IMR-90 (cell line): ENCODE results near the gene EFNB2. TPM values are rescaled to one million over a fixed set of nuclear protein-coding genes. Genes with fewer than 3 reads are reported as not detected.

ENCODE experiments used
- ATAC-seq: fragments of 200-7000 bp; cut with Tn5 transposase; 2 replicates; pipeline ENCODE4 v1.9.1; 2020; ENCODE audit warnings: low read depth, mild to moderate bottlenecking, moderate library complexity
- BruUV-seq: library from RNA; stranded (reverse); fragments of 400-500 nt; replicated peaks from 2 replicates; lab custom pipeline; 2021; lab: Mats Ljungman, UMichigan
- CTCF ChIA-PET: fragments of 300-600 bp; formaldehyde crosslinking; extraction: SDS; loops from one replicate; lab custom pipeline; 2021; ENCODE audit warnings: antibody characterized with exemption; lab: Yijun Ruan, JAX
- POLR2A ChIA-PET: fragments of 300-600 bp; sonication (Branson Sonifier 250); formaldehyde crosslinking; loops from one replicate; lab custom pipeline; 2022; ENCODE audit warnings: antibody characterized with exemption; ENCODE audit not compliant: unreplicated experiment; lab: Charles Lee
- DNase-seq: peaks from one replicate; pipeline ENCODE4 v3.0.0; 2013
- H2AFZ ChIP-seq: replicated peaks from 2 replicates; pipeline ENCODE3; 2013; ENCODE audit warnings: low read length, mild to moderate bottlenecking; ENCODE audit not compliant: poor library complexity
- H2AK5ac ChIP-seq: 2 replicates; pipeline ENCODE4 v1.6.1; 2013; ENCODE audit warnings: low read depth, low read length, inconsistent platforms
- H2AK9ac ChIP-seq: replicated peaks from 2 replicates; pipeline ENCODE3; 2013; ENCODE audit warnings: mild to moderate bottlenecking, low read depth, low read length, moderate library complexity; ENCODE audit not compliant: poor library complexity
- H2BK120ac ChIP-seq: 2 replicates; pipeline ENCODE4 v1.6.1; 2013; ENCODE audit warnings: low read depth, low read length, inconsistent platforms
- H2BK15ac ChIP-seq: 3 replicates; pipeline ENCODE4 v1.6.1; 2013; ENCODE audit warnings: low read depth, low read length, inconsistent platforms
- H2BK20ac ChIP-seq: 2 replicates; pipeline ENCODE4 v1.6.1; 2013; ENCODE audit warnings: low read depth, mild to moderate bottlenecking, inconsistent platforms, low read length, moderate library complexity
- H2BK5ac ChIP-seq: 2 replicates; pipeline ENCODE4 v1.6.1; 2013; ENCODE audit warnings: mild to moderate bottlenecking, low read depth, low read length, inconsistent platforms; ENCODE audit not compliant: poor library complexity, severe bottlenecking
- H3K14ac ChIP-seq: replicated peaks from 2 replicates; pipeline ENCODE4 v1.6.1; 2013; ENCODE audit warnings: low read depth, low read length, inconsistent platforms
- H3K18ac ChIP-seq: 2 replicates; pipeline ENCODE4 v1.6.1; 2013; ENCODE audit warnings: low read depth, low read length, control low read depth
- H3K23ac ChIP-seq: 2 replicates; pipeline ENCODE4 v1.6.1; 2013; ENCODE audit warnings: low read depth, low read length, inconsistent platforms
- H3K27ac ChIP-seq: 2 replicates; pipeline ENCODE4 v1.5.1; 2013; ENCODE audit warnings: mild to moderate bottlenecking, control low read depth, low read length; ENCODE audit not compliant: insufficient read depth
- H3K27me3 ChIP-seq: 2 replicates; pipeline ENCODE4 v1.6.1; 2013; ENCODE audit warnings: low read length; ENCODE audit not compliant: control insufficient read depth, insufficient read depth
- H3K36me3 ChIP-seq: 2 replicates; pipeline ENCODE4 v1.6.1; 2013; ENCODE audit warnings: low read length, mixed read lengths; ENCODE audit not compliant: control insufficient read depth, insufficient read depth
- H3K4ac ChIP-seq: 2 replicates; pipeline ENCODE4 v1.6.1; 2013; ENCODE audit warnings: low read depth, low read length, inconsistent platforms
- H3K4me1 ChIP-seq: 2 replicates; pipeline ENCODE4 v1.6.1; 2013; ENCODE audit warnings: low read length, mixed read lengths; ENCODE audit not compliant: control insufficient read depth, insufficient read depth
- H3K4me2 ChIP-seq: 2 replicates; pipeline ENCODE4 v1.6.1; 2013; ENCODE audit warnings: low read depth, mild to moderate bottlenecking, control low read depth, low read length, moderate library complexity
- H3K4me3 ChIP-seq: 2 replicates; pipeline ENCODE4 v1.5.1; 2013; ENCODE audit warnings: low read depth, mild to moderate bottlenecking, control low read depth, low read length, moderate library complexity; ENCODE audit not compliant: insufficient read depth
- H3K56ac ChIP-seq: 2 replicates; pipeline ENCODE4 v1.6.1; 2013; ENCODE audit warnings: low read length, inconsistent platforms; ENCODE audit not compliant: insufficient read depth; ENCODE audit errors: extremely low read depth
- H3K79me1 ChIP-seq, 2 experiments: 2 replicates each; pipeline ENCODE4 v1.6.1; 2013; ENCODE audit warnings: low read length in 2 of 2, inconsistent platforms in 1 of 2, low read depth in 1 of 2
- H3K9ac ChIP-seq: 2 replicates; pipeline ENCODE4 v1.6.1; 2013; ENCODE audit warnings: low read depth, low read length, control low read depth
- H3K9me1 ChIP-seq: 2 replicates; pipeline ENCODE4 v1.6.1; 2013; ENCODE audit warnings: low read length, inconsistent platforms; ENCODE audit not compliant: insufficient read depth
- H3K9me3 ChIP-seq: 2 replicates; pipeline ENCODE4 v1.6.1; 2013; ENCODE audit warnings: low read length; ENCODE audit not compliant: control insufficient read depth, insufficient read depth
- H4K20me1 ChIP-seq: 2 replicates; pipeline ENCODE4 v1.6.1; 2013; ENCODE audit warnings: low read length, inconsistent platforms; ENCODE audit not compliant: insufficient read depth
- H4K5ac ChIP-seq: 2 replicates; pipeline ENCODE4 v1.6.1; 2013; ENCODE audit warnings: mild to moderate bottlenecking, low read depth, low read length, control low read depth
- H4K8ac ChIP-seq, 2 experiments: 2 replicates each; pipeline ENCODE4 v1.6.1; 2013; ENCODE audit warnings: low read depth in 2 of 2, low read length in 2 of 2, control low read depth in 1 of 2, inconsistent platforms in 1 of 2
- H4K91ac ChIP-seq: 2 replicates; pipeline ENCODE4 v1.6.1; 2013; ENCODE audit warnings: low read depth, low read length, inconsistent platforms; ENCODE audit not compliant: insufficient read depth
- NFE2L2 ChIP-seq: fragments of 150-350 bp; IDR thresholded peaks from 2 replicates; pipeline ENCODE4 v1.6.1; 2016; ENCODE audit warnings: low read depth, mild to moderate bottlenecking, low read length
- SMC3 ChIP-seq: fragments of 150-350 bp; IDR thresholded peaks from 2 replicates; pipeline ENCODE4 v1.6.1; 2016; ENCODE audit warnings: low read depth, mild to moderate bottlenecking, antibody characterized with exemption, low read length, moderate library complexity
- WGBS, 2 experiments: methylation state at CpG; one replicate each; pipeline versions ENCODE4 v1.1.5 to v1.1.7; 2013; ENCODE audit warnings: missing lambda C conversion rate in 2 of 2; ENCODE audit not compliant: insufficient read length in 1 of 2; ENCODE audit errors: extremely low coverage in 2 of 2; 5-methylcytosine and 5-hydroxymethylcytosine counted together
- dilution Hi-C: fragments of 300-500 bp; cut with HindIII; formaldehyde crosslinking; loops from one replicate; pipeline ENCODE4 v1.14.3; 2018; ENCODE audit warnings: low sequenced_read_pairs; ENCODE audit not compliant: unreplicated experiment
- in situ Hi-C: fragments of 300-500 bp; cut with MboI; formaldehyde crosslinking; loops from 3 replicates; pipeline ENCODE4 v1.14.3; 2019; ENCODE audit warnings: low sequenced_read_pairs, inconsistent platforms, mixed read lengths
- intact Hi-C: fragments of 100-400 bp; cut with micrococcal nuclease; formaldehyde crosslinking; loops from 2 replicates; pipeline ENCODE4 v1.10.0; 2022
- polyA plus RNA-seq, 3 experiments: library from polyadenylated mRNA; depleted of rRNA; stranded (reverse); fragments of >200 nt; gene quantifications; 2 replicates each; pipeline ENCODE4 v1.2.3, GENCODE V29; 2012; ENCODE audit warnings: low replicate concordance in 1 of 3
- total RNA-seq: library from RNA; depleted of rRNA; stranded (reverse); fragments of >200 nt; gene quantifications from 2 replicates; pipeline ENCODE4 v1.2.3, GENCODE V29; 2012

Gene EFNB2
- total and polyA plus RNA-seq, 2 of the 4 experiments (the other 2 are of a cell fraction), result 5.4 to 6.0 TPM

DNA sequence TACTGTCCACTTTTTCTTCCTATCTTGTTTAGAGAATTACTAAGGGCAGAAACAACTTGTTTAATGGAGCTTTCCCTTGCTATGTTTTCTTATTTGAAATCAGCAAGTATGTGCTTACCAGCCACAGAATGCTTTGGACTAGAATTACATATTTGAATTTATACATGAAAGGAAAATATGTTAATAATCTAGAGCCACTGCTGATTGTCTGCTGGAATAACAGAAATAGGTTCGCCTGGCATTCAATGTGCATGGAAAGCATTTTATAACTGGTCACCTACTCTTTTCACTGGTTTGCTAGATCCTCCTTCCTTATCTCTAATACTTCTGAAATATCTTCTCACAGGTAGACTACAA lies 8.0 kb downstream of the EFNB2 start:
- ATAC-seq (peak; percentile 27; the same call in 1 of the 2 replicates), DNase-seq (no peak)
- dilution Hi-C loops, result no loop called here
- H2AK9ac ChIP-seq, result no peak overlapping the region
- H3K36me3 ChIP-seq, result no peaks in the 10 kb centered on the region
- H3K4me3 ChIP-seq, result no peak overlapping the region
- H2AFZ ChIP-seq, result no peak overlapping the region
- intact Hi-C loops, result no loop called here
- no peak overlapping the region for H4K91ac ChIP-seq
- H3K27ac ChIP-seq, result no peak overlapping the region
- no peak overlapping the region for H2BK120ac ChIP-seq
- H3K56ac ChIP-seq, result no peak overlapping the region
- H3K4ac ChIP-seq, result no peak overlapping the region
- H3K9ac ChIP-seq, result no peak overlapping the region
- H4K8ac ChIP-seq, result no peak overlapping the region
- H3K14ac ChIP-seq, result no peak overlapping the region
- H2BK20ac ChIP-seq, result no peak overlapping the region
- no TSS peak for BruUV-seq
- POLR2A ChIA-PET, result interaction anchor here (0.5 kb wide), 1 partner anchor 229 kb away, joined by 3 read pairs; no protein-coding TSS in a partner anchor
- in situ Hi-C loops, result loop anchor here (25.0 kb wide), 2 partner anchors 1090 to 1190 kb away; no protein-coding TSS in a partner anchor
- no peaks in the 10 kb centered on the region for H3K27me3 ChIP-seq
- H4K20me1 ChIP-seq, result no peaks in the 10 kb centered on the region
- H3K79me1 ChIP-seq, result peaks cover 19 to 55% of the 10 kb centered on the region in 2 experiments; a peak in 3 of 4 replicates
- no peak overlapping the region for H2AK5ac ChIP-seq
- CTCF ChIA-PET, result no interaction called here
- H3K18ac ChIP-seq, result no peak overlapping the region
- no CpG with 5 or more reads among the region's 1 CpG for WGBS, 2 experiments
- no peaks in the 10 kb centered on the region for H3K9me3 ChIP-seq
- no peaks in the 10 kb centered on the region for H3K9me1 ChIP-seq
- H2BK5ac ChIP-seq, result no peak overlapping the region
- H4K5ac ChIP-seq, result no peak overlapping the region
- H3K4me1 ChIP-seq, result peaks cover 7% of the 10 kb centered on the region; the same call in 1 of the 2 replicates
- no peak overlapping the region for H3K23ac ChIP-seq
- H3K4me2 ChIP-seq, result no peak overlapping the region
- TF ChIP-seq NFE2L2 (no peak), SMC3 (no peak)
- H2BK15ac ChIP-seq, result no peak overlapping the region
